ENCODE data around the gene AKT3. TPM values are rescaled to one million over a fixed set of nuclear protein-coding genes. Genes with fewer than 3 reads are reported as not detected.

The AKT3 gene
- polyA plus RNA-seq, 6 donors from 2014 or later, result 2.8 to 6.4 (median 3.5) TPM; not detected in 1

GRCh38 chr1:243535014-243535413, 315.0 kb downstream of the AKT3 start:
- peaks cover 4 to 19% (median 13%) of the 10 kb centered on the region in 3 donors for H3K4me1 Mint-ChIP-seq
- no peaks in the 10 kb centered on the region for H3K27me3 Mint-ChIP-seq
- DNase-seq, result no peak
- ATAC-seq (ENCODE audit: low read depth in 2 of 2), result no peak
- no peak overlapping the region for H3K4me3 Mint-ChIP-seq
- H3K9me3 Mint-ChIP-seq, result no peaks in the 10 kb centered on the region
- peak overlapping the region in 1 of 6 donors; percentile 12 for H3K27ac Mint-ChIP-seq
- H3K36me3 Mint-ChIP-seq, result peaks cover 10 to 16% of the 10 kb centered on the region in 2 donors

GRCh38 chr1:243529512-243529911, 320.5 kb downstream of the AKT3 start:
- Mint-ChIP-seq H3K4me1 (peaks cover 15 to 23% (median 20%) of the 10 kb centered on the region in 3 donors), H3K27me3 (no peaks in the 10 kb centered on the region), H3K9me3 (peaks cover 0 to 5% (median 0%) of the 10 kb centered on the region in 7 donors), H3K27ac (peak overlapping the region in 1 of 6 donors; percentile 41), H3K36me3 (peaks cover 7 to 15% of the 10 kb centered on the region in 2 donors), H3K4me3 (no peak overlapping the region)
- DNase-seq (no peak), ATAC-seq (ENCODE audit: low read depth in 2 of 2) (no peak)

GRCh38 chr1:243528459-243529121, 321.5 kb downstream of the AKT3 start:
- no peak for ATAC-seq (ENCODE audit: low read depth in 2 of 2)
- peaks cover 14 to 19% (median 14%) of the 10 kb centered on the region in 3 donors for H3K4me1 Mint-ChIP-seq
- H3K36me3 Mint-ChIP-seq, result peaks cover 7 to 15% of the 10 kb centered on the region in 2 donors
- peaks cover 0 to 5% (median 0%) of the 10 kb centered on the region in 7 donors for H3K9me3 Mint-ChIP-seq
- no peaks in the 10 kb centered on the region for H3K27me3 Mint-ChIP-seq
- H3K27ac Mint-ChIP-seq, result peak overlapping the region in 2 of 6 donors; percentile 53 to 80
- DNase-seq, result no peak
- H3K4me3 Mint-ChIP-seq, result peak overlapping the region in 1 of 8 donors; percentile 11

GRCh38 chr1:243526180-243526579, 323.9 kb downstream of the AKT3 start:
- H3K9me3 Mint-ChIP-seq, result peaks cover 0 to 5% (median 0%) of the 10 kb centered on the region in 7 donors
- no peak overlapping the region for H3K27ac Mint-ChIP-seq
- peaks cover 2 to 17% (median 11%) of the 10 kb centered on the region in 3 donors for H3K4me1 Mint-ChIP-seq
- DNase-seq (no peak), ATAC-seq (ENCODE audit: low read depth in 2 of 2) (no peak)
- H3K36me3 Mint-ChIP-seq, result peaks cover 7 to 15% of the 10 kb centered on the region in 2 donors
- no peak overlapping the region for H3K4me3 Mint-ChIP-seq
- no peaks in the 10 kb centered on the region for H3K27me3 Mint-ChIP-seq

GRCh38 chr1:243525085-243525487, 325.0 kb downstream of the AKT3 start:
- no peak for ATAC-seq (ENCODE audit: low read depth in 2 of 2)
- Mint-ChIP-seq H3K36me3 (peaks cover 7 to 15% of the 10 kb centered on the region in 2 donors), H3K27me3 (no peaks in the 10 kb centered on the region), H3K4me1 (peaks cover 2 to 17% (median 11%) of the 10 kb centered on the region in 3 donors), H3K4me3 (no peak overlapping the region), H3K27ac (peak overlapping the region in 2 of 6 donors; percentile 21 to 42), H3K9me3 (peaks cover 0 to 5% (median 0%) of the 10 kb centered on the region in 7 donors)
- DNase-seq, result no peak

- no peaks in the 10 kb centered on the region for H3K27me3 Mint-ChIP-seq
- peaks cover 12 to 14% of the 10 kb centered on the region in 2 donors for H3K36me3 Mint-ChIP-seq
- H3K4me1 Mint-ChIP-seq, result peaks cover 2 to 17% (median 11%) of the 10 kb centered on the region in 3 donors
- no peak overlapping the region for H3K4me3 Mint-ChIP-seq
- H3K27ac Mint-ChIP-seq, result peak overlapping the region in 1 of 6 donors; percentile 59
- DNase-seq (no peak), ATAC-seq (ENCODE audit: low read depth in 2 of 2) (no peak)
- H3K9me3 Mint-ChIP-seq, result peaks cover 0 to 5% (median 0%) of the 10 kb centered on the region in 7 donors
Measured at GRCh38 chr1:243523766-243524165, 326.3 kb downstream of the AKT3 start.

GRCh38 chr1:243520831-243521230, 329.2 kb downstream of the AKT3 start:
- no peaks in the 10 kb centered on the region for H3K27me3 Mint-ChIP-seq
- peaks cover 2 to 14% (median 4%) of the 10 kb centered on the region in 3 donors for H3K4me1 Mint-ChIP-seq
- DNase-seq (no peak), ATAC-seq (ENCODE audit: low read depth in 2 of 2) (no peak)
- H3K4me3 Mint-ChIP-seq, result no peak overlapping the region
- peaks cover 0 to 4% (median 0%) of the 10 kb centered on the region in 7 donors for H3K9me3 Mint-ChIP-seq
- peaks cover 15 to 22% of the 10 kb centered on the region in 2 donors for H3K36me3 Mint-ChIP-seq
- H3K27ac Mint-ChIP-seq, result no peak overlapping the region

GRCh38 chr1:243514927-243515326, 335.1 kb downstream of the AKT3 start:
- no peak overlapping the region for H3K4me3 Mint-ChIP-seq
- ATAC-seq (ENCODE audit: low read depth in 2 of 2) (no peak), DNase-seq (no peak)
- peaks cover 0 to 4% (median 0%) of the 10 kb centered on the region in 7 donors for H3K9me3 Mint-ChIP-seq
- no peaks in the 10 kb centered on the region for H3K27me3 Mint-ChIP-seq
- peaks cover 10 to 24% of the 10 kb centered on the region in 2 donors for H3K36me3 Mint-ChIP-seq
- no peak overlapping the region for H3K27ac Mint-ChIP-seq
- peaks cover 0 to 5% (median 5%) of the 10 kb centered on the region in 3 donors for H3K4me1 Mint-ChIP-seq

- Mint-ChIP-seq H3K9me3 (peaks cover 0 to 4% (median 0%) of the 10 kb centered on the region in 7 donors), H3K4me3 (no peak overlapping the region), H3K27me3 (no peaks in the 10 kb centered on the region), H3K36me3 (peaks cover 10 to 21% of the 10 kb centered on the region in 2 donors), H3K27ac (no peak overlapping the region), H3K4me1 (peaks cover 7 to 9% (median 8%) of the 10 kb centered on the region in 3 donors)
- ATAC-seq (ENCODE audit: low read depth in 2 of 2), result no peak
- DNase-seq, result no peak
Measured at GRCh38 chr1:243513726-243514491, 336.1 kb downstream of the AKT3 start.

GRCh38 chr1:243510928-243511327, 339.1 kb downstream of the AKT3 start:
- Mint-ChIP-seq H3K9me3 (no peaks in the 10 kb centered on the region), H3K4me3 (no peak overlapping the region), H3K27ac (no peak overlapping the region), H3K4me1 (peaks cover 28 to 38% (median 34%) of the 10 kb centered on the region in 3 donors), H3K36me3 (peaks cover 5 to 9% of the 10 kb centered on the region in 2 donors), H3K27me3 (no peaks in the 10 kb centered on the region)
- no peak for ATAC-seq (ENCODE audit: low read depth in 2 of 2)
- DNase-seq, result no peak

- no peak for DNase-seq
- H3K4me1 Mint-ChIP-seq, result peaks cover 37 to 47% (median 40%) of the 10 kb centered on the region in 3 donors
- peak overlapping the region in 4 of 6 donors; percentile 20 to 93 (median 60) for H3K27ac Mint-ChIP-seq
- peak overlapping the region in 6 of 8 donors; percentile 45 to 92 (median 68) for H3K4me3 Mint-ChIP-seq
- H3K36me3 Mint-ChIP-seq, result peaks cover 9 to 12% of the 10 kb centered on the region in 2 donors
- no peak for ATAC-seq (ENCODE audit: low read depth in 2 of 2)
- no peaks in the 10 kb centered on the region for H3K9me3 Mint-ChIP-seq
- no peaks in the 10 kb centered on the region for H3K27me3 Mint-ChIP-seq
Measured at GRCh38 chr1:243508943-243509342, 341.1 kb downstream of the AKT3 start.

- Mint-ChIP-seq H3K36me3 (peaks cover 9 to 12% of the 10 kb centered on the region in 2 donors), H3K27ac (peak overlapping the region; percentile 30 to 93 (median 88)), H3K27me3 (no peaks in the 10 kb centered on the region), H3K4me3 (peak overlapping the region; percentile 45 to 92 (median 84)), H3K9me3 (no peaks in the 10 kb centered on the region), H3K4me1 (peaks cover 37 to 47% (median 40%) of the 10 kb centered on the region in 3 donors)
- ATAC-seq (ENCODE audit: low read depth in 2 of 2) (peak; percentile 95 to 96), DNase-seq (peak; percentile 66)
Measured at GRCh38 chr1:243508303-243508713, 341.7 kb downstream of the AKT3 start.

GRCh38 chr1:243507672-243508302, 342.3 kb downstream of the AKT3 start:
- Mint-ChIP-seq H3K4me1 (peaks cover 37 to 43% (median 40%) of the 10 kb centered on the region in 3 donors), H3K36me3 (peaks cover 9 to 12% of the 10 kb centered on the region in 2 donors), H3K27me3 (no peaks in the 10 kb centered on the region), H3K4me3 (peak overlapping the region; percentile 46 to 92 (median 84)), H3K9me3 (no peaks in the 10 kb centered on the region), H3K27ac (peak overlapping the region; percentile 30 to 93 (median 88))
- ATAC-seq (ENCODE audit: low read depth in 2 of 2), result peak in 1 of 2 donors; percentile 1
- no peak for DNase-seq
